NOMO-1 treated with DMSO at 0.1 percent for 48 hours (cell line): ENCODE results near the gene CLEC2A.
"Not testable (repeated sequence)": the region's sequence is repeated elsewhere in the genome, so short reads cannot be mapped to it uniquely, and the experiment has no call there.

ENCODE experiments used
- DNase-seq: peaks from one replicate; lab custom pipeline; 2025; ENCODE audit not compliant: unreplicated experiment; lab: John Stamatoyannopoulos, UW

CLEC2A gene, protein sequence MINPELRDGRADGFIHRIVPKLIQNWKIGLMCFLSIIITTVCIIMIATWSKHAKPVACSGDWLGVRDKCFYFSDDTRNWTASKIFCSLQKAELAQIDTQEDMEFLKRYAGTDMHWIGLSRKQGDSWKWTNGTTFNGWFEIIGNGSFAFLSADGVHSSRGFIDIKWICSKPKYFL

DNA sequence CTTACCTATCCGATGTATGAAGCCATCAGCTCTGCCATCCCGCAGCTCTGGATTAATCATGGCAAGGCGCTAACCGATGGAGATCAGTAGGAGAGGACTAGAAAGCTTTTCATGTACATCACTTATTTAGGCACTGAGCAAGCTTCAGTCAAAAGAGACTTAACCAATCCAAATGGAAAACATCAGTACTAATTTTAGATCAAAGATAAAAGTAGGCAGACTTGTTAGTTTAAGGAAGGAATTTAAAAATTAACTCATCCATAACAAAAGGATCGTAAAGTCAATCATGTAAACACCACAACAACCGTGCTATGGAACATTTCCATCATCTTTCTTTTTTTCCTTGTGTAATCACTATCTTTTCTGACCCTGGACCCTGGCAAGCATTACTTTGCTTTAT is at the start of gene CLEC2A:
TSS of gene CLEC2A (minus strand) at position 101 of the 400 bp plus-strand sequence. CDS start at position 60, 41 bp downstream.
- no peak for DNase-seq

DNA sequence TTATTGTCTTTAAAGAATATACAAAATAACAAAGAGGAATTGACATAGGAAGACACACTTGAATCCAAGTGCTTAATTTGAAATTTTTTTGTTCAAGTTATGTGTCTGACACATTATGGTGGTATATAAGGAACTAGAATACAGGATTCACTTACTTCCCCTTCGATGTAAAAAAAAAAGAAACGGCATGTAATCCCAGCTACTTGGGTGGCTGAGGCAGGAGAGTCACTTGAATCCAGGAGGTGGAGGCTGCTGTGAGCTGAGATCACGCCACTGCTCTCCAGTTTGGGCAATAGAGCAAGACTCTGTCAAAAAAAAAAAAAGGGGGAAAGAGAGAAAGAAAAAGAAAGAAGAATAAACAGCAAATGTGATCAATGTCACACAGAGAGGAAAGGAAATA is 48.0 kb upstream of the CLEC2A start:
- no peak for DNase-seq

DNA sequence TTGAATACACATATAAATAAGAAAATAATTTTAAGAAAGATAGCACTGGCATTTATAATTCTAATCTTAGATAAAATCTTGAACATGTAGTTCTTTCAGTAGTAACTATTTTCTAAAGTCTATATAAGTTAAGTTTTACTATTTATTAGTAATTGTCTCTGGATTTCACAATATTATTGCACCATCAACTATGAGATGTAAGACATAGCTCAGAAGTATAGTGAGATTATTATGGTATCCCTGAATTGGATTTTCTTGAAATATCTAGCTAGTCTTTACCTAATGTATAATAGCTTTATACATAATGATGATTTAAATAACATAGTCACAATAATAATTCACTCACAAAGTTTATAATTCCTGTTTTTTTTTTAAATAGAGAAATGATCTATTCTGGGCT is 45.7 kb upstream of the CLEC2A start:
- no peak for DNase-seq

DNA sequence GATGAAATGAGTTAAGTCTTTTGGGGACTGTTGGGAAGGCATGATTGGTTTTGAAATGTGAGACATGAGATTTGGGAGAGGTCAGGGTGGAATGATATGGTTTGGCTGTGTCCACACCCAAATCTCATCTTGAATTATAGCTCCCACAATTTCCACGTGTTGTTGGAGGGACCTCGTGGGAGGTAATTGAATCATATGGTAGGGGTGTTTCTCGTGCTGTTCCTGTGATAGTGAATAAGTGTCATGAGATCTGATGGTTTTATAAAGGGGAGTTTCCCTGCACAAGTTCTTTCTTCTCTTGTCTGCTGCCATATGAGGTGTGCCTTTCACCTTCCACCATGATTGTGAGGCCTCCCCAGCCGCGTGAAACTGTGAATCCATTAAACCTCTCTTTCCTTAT is 44.5 kb upstream of the CLEC2A start:
- DNase-seq = not testable (repeated sequence)

DNA sequence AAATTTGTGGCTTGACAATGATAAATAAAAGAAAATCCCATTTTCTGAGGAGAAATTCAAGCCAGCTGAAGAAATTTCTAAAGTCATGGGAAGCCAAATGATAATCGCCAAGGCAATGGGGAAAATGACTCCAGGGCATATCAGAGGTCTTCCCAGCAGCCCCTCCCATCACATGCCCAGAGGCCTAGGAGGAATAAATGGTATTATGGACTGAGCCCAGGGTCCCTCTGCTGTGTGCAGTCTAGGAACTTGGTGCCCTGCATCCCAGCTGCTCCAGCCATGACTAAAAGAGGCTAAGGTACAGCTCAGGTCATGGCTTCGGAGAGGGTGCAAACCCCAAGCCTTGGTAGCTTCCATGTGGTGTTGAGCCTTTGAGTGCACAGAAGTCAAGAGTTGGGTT is 43.4 kb upstream of the CLEC2A start:
- DNase-seq = no peak

DNA sequence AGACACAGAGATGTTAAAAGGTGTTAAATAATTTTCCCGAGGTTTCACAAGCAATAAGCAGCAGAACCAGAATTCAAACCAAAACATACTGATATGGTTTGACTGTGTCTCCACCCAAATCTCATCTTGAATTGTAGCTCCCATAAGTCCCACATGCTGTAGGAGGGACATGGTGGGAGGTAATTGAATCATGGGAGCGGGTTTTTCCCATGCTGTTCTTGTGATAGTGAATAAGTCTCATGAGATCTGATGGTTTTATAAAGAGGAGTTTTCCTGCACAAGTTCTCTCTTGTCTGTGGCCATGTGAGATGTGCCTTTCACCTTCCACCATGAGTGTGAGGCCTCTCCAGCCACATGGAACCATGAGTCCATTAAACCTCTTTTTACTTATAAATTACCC is 42.6 kb upstream of the CLEC2A start:
- DNase-seq = not testable (repeated sequence)

DNA sequence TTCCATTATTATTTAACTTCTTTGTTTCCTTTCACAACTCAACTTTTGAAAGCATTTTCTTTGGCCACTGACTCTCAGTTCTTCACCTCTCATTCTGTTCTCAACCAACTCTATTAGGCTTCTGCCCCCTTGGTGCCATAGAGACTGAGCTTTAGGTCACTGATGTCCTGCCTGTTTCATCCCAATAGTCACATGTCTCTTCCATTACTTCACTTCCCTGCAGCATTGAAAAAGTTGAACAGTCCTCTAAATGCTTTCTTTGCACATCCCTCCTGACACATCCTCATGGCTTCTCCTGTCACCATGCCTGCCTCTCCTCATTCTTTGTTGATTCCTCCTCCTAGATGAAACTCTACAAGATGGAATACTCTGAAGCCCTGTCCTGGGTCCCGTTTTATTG is 41.8 kb upstream of the CLEC2A start:
- DNase-seq = no peak

DNA sequence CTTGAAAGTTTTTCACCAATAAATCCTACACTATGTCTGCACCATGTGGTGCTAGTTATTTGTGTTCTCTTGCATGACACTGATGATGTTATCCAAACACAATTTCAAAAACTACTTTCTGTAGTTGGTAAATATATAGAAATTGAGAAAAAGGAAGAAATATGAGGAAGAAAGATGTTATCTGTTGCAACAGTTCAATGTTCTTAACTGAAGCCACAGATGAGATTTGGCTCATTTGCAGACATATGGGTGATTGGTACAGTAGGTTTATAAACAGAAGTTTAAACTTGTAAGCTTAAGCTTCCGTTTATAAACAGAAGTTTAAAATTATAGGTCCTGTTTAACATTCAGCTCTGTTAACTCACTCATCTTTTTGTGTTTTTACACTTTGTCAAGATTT is 39.0 kb upstream of the CLEC2A start, which contains the start of gene CLEC12A:
TSS of gene CLEC12A (plus strand) at position 229 of the 400 bp plus-strand sequence. CDS start 188 bp downstream, outside the sequence.
- DNase-seq = peak; percentile 87

DNA sequence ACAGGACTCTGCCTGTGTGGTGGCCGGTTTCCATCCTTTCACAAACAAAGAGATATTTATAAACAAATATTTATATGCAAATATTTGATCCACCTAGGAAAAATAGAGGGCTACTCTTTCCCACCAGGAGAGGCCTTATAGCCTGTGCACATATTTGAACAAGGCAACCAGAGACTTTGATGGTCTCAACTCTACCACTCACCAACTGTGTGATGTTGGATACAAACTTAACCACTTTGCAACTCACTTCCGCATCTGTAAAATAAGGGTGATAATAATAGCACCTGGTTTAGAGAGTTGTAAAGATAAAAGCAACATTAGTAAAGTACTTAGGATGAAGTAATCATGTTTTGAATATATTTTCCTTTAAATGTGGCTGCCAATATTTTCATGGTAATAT is 37.5 kb upstream of the CLEC2A start:
- DNase-seq = no peak

DNA sequence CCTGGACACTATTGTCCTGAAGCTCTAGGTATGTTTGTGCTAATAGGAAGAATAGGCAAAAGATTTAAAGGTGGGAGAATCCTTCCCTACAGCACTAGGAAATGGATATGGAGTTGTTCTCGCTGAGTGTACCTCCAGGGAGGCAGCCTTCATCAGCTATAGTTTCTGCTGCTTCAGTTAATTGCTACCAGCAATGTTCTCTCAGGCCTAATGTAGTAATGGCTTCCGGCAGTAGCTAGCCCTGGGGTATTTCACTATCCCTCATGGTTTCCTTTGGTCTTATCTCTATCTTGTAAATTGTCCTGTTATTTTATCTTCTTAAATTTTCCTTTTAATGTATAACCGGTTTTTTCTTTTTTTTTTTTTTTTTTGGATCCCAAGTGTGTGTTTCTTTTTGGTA is 29.7 kb upstream of the CLEC2A start:
- no peak for DNase-seq

DNA sequence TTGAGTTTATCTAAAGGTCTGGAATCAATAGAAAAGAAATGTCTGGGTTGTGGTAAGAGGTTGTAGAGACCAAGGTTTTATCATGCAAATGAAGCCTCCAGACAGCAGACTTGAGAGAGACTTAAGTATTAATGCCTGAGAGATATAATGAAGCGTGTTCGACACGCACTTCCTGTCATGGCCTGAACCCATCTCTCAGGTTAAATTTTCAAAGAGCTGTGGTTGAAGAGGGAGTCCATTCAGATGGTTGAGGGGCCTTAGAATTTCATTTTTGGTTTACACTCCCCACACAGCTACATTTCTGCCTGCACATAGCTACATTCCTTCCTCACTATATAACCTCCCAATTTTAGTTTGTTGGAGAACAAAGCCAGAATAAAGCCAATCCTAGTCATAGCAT is 28.9 kb upstream of the CLEC2A start:
- DNase-seq = no peak

DNA sequence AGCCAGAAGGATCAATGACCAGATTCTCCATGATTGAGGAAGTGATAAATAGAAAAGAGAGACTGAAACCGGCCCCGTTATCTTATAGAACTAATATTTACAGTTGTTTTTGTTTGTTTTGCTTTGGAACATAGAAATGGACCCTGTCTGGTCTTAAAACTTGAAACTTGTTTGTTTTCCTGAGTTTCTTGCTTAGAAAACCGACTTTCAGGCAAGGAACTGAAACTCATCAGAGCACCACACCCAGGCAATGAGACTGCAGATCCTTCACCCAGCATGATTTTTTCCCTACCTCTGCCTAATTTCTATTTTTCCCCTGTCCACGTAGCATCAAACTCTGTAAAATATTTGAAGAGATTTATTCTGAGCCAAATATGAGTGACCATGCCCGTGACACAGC is 28.4 kb upstream of the CLEC2A start:
- DNase-seq = peak; percentile 49

DNA sequence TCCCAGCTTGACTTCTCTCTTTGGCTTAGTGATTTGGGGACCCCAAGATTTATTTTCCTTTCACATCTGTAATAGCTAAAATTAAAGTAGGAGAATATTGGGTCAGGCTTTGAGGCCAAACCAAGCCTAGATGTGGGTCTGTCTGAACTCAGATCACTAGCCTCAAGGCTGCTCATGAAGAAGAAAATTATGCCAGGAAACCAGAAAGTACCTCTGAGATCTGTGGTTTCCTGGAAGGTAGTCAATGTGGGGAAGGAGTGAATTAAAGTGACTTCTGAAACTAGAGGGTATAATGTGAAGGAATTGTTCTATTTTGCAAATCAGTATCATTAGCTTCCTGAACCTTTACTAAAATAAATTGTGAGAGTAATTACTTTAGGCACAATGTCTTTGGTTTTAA is 25.7 kb upstream of the CLEC2A start:
- DNase-seq = no peak

DNA sequence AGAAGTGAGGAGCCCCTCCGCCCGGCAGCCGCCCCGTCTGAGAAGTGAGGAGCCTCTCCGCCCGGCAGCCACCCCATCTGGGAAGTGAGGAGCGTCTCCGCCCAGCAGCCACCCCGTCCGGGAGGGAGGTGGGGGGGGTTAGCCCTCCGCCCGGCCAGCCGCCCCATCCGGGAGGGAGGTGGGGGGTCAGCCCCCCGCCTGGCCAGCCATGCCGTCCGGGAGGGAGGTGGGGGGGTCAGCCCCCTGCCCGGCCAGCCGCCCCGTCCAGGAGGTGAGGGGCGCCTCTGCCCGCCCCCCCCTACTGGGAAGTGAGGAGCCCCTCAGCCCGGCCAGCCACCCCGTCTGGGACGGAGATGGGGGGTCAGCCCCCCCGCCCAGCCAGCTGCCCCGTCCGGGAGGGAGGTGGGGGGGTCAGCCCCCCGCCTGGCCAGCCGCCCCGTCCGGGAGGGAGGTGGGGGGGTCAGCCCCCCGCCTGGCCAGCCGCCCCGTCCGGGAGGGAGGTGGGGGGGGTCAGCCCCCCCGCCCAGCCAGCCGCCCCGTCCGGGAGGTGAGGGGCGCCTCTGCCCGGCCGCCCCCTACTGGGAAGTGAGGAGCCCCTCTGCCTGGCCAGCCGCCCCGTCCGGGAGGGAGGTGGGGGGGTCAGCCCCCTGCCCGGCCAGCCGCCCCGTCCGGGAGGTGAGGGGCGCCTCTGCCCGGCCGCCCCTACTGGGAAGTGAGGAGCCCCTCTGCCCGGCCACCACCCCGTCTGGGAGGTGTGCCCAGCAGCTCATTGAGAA is 21.0 kb upstream of the CLEC2A start:
- not testable (repeated sequence) for DNase-seq

DNA sequence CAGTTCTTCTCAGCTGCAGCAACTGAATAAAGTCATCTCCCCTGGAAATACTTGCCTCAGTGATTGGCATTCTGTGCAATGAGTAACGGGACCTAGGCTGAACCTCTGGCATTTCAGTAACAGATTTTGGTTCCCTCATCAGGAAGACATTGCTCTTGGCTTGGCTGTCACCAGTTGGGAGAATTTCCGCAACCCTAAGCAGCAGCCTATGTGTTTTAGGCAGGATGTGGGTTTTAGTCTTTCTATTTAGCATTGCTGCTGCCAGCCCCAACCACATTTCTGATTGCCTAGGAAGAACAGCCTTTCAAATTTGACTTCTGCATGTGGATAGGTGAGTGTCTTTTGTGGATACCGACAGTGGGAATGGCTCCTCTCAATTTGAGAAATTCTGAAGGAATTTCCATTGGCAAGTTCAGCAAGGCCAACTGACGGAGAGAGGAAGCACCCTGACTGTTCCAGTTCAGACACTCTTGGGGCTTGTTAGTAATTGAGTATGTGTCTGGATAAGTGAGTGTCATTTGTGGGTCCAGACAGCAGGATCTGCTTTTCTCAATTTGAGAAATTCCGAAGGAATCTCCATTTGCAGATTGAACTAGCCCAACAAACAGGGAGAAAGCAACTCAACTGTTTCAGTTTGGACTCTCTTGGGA is 19.0 kb upstream of the CLEC2A start:
- DNase-seq = peak; percentile 44

DNA sequence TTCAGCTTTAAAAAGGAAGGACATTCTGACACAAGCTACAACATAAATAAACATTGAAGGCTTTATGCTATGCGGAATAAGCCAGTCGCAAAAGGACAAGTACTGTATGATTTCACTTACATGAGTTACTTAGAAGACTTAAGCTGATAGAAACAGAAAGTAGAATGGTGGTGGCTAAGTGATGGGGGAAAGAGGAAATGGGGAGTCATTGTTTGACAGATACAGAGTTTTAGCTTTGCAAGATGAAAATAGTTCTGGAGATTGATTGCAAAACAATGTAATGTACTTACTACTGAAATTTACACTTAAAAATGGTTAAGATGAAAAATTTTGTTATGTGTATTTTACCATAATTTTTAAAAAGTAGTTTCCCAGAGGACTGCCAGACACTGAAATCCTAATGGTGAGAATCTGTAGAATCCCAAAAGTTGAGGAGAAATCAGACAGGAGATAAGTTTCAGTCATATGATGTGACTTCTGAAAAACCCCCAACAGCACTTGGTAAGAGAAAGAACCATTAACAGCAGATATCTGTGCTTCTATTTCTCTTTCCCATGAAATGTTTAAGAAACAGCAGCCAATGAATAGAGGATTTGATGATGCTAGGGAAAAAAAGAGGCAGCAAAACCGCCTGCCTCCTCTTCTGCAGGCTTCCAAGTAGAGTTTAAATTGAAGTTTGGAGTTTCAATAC is 16.6 kb upstream of the CLEC2A start:
- DNase-seq = peak; percentile 95

DNA sequence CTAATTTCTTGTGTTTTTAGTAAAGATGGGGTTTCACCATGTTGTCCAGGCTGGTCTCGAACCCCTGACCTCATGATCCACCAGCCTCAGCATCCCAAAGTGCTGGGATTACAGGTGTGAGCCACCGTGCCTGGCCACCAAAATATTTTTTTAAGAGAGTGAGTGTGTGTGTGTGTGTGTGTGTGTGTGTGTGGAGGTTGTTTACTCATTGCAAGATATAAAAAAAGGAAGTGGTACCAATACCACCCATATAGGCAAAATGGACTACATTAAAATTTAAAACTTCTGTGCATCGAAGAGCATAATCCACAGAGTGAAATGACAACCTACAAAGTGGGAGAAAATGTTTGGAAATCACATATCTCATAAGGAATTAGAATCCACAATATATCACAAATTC is 15.5 kb upstream of the CLEC2A start:
- no peak for DNase-seq

DNA sequence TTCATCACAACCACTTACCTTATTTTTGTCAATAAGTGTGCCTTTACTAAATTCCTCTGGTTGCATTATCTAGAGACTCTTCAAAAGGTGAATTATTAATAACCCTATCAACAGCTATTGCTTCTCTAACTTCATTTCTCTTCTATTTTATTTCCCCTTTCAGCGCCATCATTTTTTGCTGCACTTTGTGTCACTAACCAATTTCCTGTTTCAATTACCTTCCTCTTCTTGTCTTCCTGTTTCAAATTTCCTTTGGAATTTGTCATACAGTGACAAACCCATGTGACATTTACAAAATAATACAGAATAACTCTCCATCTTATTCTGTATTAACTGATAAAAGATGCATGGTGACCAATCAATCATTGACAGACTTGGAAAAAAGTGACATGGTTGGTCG is 12.2 kb upstream of the CLEC2A start:
- DNase-seq = peak; percentile 80

DNA sequence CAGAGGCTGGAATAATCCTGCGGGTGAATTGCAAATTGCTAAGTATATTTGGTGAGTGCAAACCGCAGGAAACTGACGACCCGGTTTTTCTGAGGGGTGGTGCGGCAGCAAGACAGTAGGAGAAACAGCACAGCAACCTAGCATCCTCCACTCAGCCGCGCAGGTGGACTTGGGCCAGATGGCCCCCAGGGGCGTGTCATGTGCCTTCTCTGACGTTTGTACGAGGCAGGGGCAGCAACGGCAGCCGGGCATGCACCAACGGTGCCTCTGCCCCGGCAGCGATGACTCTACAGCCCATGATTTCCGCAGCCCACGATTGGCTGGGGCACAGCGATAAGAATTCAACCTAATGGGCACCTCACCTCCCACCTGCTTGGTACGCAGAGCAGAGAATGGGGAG is 11.1 kb upstream of the CLEC2A start:
- peak; percentile 59 for DNase-seq

DNA sequence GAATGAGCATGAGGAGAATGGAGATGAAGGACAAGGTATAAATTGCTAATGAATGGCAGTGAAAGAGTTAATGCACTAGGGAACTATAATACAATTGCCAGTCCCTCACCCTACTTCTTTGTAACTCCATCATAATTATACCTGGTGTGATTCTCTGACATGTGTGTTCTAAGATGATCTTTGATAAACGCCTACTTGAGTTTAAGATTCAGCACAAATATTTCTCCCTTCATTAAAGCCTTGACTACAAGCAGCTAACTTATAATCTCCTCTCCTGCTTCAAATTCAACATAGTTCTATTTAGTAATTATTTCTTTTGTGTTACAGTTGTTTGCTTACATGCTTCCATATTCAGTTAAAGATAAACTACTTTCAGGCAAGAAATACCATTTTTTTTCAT is 9.7 kb upstream of the CLEC2A start:
- DNase-seq = no peak

DNA sequence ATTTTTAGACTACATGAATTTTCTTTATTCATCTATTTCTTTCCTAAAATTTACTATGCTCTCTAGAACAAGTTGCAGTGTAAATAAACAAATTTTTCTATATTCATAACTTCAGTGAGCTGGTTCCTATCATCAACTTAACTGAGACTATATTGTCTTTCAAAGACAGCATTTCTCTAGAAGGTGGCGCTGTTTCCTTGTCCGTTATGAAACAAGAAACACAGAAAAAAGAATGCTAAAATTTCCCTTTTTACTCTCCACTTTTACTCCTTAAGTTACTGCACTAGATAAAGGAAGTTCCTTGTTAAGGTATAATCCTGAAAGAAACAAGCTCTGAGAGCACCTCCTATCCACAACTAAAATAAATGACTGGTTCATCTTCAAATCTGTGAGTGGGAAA is 8.2 kb upstream of the CLEC2A start:
- peak; percentile 71 for DNase-seq

DNA sequence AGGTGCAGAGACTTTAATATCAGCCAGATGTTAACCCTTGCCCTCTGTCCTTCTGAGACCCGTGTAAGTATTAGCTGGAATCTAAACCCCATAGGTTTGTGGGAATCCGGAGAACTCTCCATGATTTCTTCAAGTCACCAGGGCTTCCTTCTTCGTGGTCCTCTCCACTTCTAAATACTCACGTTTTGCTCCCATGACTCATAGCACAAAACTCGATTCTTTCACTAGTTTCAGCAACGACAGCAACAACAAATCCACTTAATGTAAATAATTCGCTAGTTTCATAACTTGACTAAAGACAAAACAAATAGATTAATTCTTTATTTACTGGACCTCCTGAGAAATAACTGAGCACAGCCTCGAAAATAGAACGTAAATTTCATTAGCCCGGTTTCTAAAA is 4.4 kb upstream of the CLEC2A start:
- DNase-seq = peak; percentile 68
